GM04504 (cell line): ENCODE data around the gene SPPL2B.

ENCODE experiments used
- DNase-seq: peaks from one replicate; pipeline ENCODE4 v3.0.0-alpha.2; 2012; ENCODE audit warnings: low read depth

The SPPL2B gene

DNA sequence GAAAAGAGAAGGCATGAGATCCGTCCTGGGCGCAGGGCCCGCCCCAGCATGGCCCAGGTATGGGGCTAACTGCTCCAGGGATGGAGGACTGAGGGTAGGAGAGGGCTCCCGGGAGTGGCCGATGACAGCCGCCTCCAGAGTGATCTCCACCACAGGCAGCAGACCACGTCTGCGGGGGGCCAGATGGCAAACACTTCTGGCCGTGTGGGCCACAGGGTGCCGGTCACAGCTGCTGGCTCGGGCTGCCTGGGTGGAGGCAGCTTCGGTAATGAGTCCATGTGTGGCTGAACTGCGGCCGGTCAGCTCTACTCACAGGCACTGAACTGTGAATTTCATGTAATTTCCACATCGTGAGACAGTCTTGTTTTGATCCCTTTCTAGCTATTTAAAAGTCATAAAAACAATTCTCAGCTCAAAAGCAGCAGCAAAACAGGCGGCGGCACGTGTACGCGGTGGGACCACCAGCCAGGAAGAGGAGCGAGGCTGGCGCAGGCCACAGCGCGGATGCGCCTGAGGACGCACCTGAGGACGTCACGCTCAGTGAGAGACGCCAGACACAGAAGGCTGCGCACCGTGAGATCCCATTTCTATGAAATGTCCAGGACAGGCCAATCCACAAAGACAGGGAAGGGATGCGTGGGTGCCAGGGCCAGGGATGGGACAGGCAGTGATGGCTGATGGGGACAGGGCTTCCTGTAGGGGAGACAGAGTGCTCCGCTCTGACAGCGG, 4.1 kb upstream of the SPPL2B start:
- no peak for DNase-seq

DNA sequence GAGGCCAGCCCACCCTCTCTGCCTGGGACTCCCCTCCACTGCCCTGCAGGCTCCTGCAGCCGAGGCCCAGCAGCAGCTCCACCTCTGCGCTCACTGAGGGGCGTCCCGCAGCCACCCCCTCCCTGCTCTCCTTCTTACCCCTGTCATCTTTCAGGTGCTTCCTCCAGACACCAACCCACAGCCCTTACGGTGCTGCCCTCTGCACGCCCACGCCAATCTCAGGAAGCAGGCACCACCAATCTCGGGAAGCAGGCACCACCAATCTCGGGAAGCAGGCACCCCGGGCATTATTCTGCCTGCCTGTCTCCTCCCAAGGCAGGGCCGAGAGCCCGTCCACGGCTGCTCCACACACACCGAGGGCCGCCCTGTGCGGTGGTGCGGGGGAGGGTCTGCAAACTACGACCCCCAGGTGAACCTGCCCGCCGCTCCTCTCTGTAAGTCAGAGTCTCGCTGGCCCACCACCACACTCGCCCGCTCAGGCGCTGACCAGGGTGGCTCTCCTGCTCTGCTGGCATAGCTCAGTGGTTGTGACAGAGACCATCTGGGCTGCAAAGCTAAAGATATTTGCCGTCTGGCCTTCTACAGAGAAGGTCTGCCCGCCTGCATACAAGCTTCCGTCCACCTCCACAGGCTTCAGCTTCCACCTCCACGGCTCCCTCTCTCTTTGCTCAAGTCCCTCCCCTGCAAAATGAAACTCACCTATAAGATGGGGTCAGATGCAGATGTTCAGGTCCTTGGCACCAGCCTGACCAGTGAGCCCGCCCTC, 3.0 kb upstream of the SPPL2B start:
- no peak for DNase-seq

DNA sequence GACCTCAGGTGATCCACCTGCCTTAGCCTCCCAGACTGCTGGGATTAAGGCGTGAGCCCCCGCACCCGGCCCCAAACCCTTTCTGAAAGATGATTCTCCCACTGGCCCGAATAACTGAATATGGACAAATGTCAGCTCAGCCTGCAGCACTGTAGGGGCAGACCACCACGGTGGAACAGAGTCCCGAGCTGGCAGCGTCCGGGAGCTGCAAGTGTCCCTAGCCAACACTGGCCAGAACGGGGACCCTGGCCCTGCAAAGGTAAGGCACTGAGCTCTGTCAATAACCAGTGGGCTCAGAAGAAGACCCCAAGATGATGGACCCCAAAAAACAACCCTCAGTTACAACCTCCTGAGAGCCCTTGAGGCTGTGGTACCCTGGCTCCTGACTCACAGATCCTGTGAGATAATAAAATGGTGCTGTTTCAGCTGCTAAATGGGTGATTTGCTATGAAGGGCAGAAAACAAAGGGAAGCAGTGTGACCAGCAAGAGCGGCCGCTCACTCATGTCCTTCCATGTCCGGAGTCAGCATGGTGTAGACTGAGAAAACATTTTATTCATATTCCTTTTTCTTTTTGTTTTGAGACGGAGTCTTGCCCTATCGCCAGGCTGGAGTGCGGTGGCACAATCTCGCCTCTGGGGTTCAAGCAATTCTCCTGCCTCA, 1.7 kb upstream of the SPPL2B start:
- no peak for DNase-seq

DNA sequence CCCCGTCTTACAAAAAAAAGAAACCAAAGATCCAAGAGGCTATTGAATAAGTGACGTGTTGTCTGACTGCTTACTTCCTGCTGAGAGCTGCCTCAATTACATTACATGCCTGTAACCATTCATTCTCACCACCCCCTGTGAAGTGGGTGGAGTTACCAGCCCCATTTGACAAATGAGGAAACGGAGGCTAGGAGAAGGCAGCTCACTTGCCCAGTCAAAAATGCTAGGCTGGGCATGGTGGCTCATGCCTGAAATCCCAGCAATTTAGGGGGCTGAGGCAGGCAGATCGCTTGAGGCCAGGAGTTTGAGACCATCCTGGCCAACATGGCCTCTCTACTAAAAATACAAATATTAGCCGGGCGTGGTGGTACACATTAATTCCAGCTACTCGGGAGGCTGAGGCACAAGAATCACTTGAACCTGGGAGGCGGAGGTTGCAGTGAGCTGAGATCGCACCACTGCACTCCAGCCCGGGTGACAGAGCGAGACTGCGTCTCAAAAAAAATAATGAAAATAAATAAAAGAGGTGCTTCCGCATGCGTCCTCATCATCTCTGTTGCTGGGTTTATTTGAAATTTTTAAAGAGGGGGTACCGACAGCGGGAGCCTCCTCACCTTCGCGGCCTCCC, 597 bp upstream of the SPPL2B start:
- peak; percentile 68 for DNase-seq

- DNase-seq = no peak
These were observed 630 bp downstream of the SPPL2B start for GRCh38 chr19:2329149-2329478.

DNA sequence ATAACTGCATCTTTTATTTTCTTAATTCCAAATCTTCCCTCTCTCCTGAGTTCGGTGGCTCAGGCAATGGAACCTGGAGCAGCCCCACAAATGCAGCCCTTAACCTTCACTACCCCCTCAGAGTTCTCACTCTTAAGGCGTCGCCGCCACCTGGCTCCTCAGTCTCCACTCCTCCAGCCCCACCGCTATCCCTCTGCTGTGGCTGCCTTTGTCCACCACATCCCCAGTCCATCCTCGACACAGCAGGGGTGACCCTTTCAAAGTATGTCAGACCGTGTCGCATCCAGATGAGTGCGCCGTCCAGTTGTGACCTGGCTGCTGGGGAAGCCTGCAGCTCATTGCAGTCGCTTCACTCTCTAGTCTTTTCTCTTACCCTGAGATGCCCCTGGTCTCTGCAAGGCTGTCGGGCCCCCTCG, 1.0 kb downstream of the SPPL2B start:
- no peak for DNase-seq

GRCh38 chr19:2330255-2330631, 1.8 kb downstream of the SPPL2B start:
- no peak for DNase-seq

DNA sequence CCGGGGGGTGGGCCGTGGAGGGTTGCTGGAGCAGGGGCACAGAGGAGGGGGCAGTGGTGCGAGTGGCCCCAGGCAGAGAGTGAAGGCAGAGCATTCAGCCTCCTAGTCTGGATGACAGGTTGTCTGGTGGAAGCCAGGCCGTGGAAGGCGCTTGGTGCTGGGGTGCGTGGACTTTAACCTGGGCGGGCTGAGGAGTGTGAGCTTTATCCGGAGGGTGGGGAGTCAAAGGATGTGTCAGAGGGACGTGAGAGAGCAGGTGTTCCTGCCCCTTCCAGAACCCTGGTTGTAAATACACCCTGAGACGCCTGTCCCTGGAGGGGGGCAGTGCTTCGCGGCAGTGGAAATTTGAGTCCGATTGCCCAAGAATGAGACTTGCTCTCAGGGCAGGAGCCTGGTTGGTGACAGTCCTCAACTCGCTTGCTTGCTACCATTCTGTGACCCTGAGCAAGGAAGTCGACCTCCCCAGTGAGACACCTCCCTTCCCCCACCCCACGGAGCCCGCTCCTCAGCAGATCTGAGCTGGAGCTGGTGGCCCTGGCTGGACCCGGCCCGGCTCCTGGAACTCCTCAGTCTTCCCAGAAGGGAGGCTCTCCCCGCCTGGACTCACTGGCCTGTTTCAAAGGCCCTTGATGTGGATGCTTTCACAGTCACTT, 2.3 kb downstream of the SPPL2B start:
- DNase-seq = no peak

- no peak for DNase-seq
These were observed 3.2 kb downstream of the SPPL2B start for GRCh38 chr19:2331601-2332246.

GRCh38 chr19:2332341-2333026, 4.0 kb downstream of the SPPL2B start:
- no peak for DNase-seq

GRCh38 chr19:2333027-2333806, 4.7 kb downstream of the SPPL2B start:
- no peak for DNase-seq

DNA sequence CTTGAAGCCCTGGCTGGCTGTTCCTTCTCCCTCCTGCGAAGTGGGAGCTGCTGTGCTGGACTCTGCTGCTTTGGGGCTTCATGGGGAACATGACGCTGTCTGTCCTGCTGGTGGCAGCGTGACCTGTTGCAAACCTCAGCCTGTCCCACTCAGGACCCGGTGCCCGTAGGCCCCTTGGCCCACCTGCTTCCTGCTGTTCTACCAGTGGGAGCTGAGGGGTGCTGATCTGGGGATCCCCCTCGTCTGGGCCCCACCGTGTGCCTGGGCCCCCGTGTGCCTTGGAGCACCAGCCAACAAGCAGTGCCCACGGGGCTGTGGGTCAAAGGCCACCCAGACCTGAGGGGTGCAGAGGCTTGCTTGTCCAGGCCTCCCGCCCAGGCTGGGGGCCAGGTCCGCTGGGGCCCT, 5.3 kb downstream of the SPPL2B start:
- no peak for DNase-seq

DNA sequence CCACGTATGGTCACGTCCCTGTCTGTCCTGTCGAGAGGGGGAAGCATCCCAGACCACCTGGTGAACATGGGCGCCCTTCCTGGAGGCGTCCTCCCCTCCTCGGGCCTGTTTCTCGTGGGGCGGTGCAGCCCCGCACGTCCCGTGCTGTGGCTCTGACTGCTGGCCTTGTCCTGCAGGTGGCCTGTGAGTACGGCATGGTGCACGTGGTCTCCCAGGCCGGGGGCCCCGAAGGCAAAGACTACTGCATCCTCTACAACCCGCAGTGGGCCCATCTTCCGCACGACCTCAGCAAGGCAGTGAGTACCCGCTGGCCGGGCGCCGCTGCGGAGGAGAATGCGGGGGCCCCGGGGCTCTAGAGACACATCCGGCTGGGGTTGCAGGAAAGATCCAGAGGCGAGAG, 5.9 kb downstream of the SPPL2B start:
- DNase-seq = no peak

- DNase-seq = no peak
These were observed 6.7 kb downstream of the SPPL2B start for GRCh38 chr19:2334986-2335846.

- no peak for DNase-seq
These were observed 7.4 kb downstream of the SPPL2B start for GRCh38 chr19:2335848-2336247.

DNA sequence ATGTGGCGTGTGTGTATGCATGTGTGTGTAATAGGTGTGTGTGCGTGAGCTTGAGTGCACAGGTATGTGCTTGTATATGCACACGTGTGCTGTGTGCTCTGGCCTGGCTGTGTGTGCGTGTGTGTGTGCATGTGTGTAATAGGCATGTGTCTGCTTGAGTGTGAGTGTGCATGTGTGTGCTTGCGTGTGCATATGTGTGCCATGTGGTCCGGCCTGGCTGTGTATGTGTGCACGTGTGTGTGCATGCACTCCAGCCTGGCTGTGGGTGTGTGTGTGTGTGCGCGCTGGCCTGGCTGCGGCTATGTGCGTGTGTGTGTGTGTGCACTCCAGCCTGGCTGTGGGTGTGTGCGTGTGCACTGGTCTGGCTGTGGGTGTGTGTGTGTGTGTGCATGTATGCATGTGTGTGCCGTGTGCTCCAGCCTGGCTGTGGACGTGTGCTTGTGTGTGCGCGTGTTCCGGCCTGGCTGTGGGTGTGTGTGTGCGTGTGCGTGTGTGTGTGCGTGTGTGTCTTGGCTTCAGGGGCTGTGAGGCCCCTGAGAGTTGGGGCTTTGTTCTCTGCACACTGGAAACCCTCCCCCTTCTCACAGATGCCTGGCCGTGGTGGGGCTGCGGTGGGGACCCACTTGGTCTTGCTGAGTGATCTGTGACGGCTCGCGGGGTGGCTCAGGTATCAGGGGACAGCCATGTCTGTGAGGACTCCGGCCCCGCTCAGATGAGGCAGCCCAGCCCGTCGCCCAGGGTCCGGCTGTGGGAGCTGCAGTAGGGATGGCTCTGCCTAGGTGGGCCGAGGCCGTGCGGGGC, 8.2 kb downstream of the SPPL2B start:
- DNase-seq = no peak

- DNase-seq = no peak
These were observed 8.8 kb downstream of the SPPL2B start for GRCh38 chr19:2337329-2337707.

- DNase-seq = no peak
These were observed 9.7 kb downstream of the SPPL2B start for GRCh38 chr19:2338055-2338615.
